ENCODE data around the gene GM2A.

GM2A gene

GRCh38 chr5:151252762-151253604, at the start of gene GM2A:
Gene GM2A (plus strand): TSS chr5:151253185. CDS start chr5:151253217, 32 bp downstream.
- peak; percentile 75 for DNase-seq

- DNase-seq: no peak
Measured at GRCh38 chr5:151204051-151204450, 48.9 kb upstream of the GM2A start.

GRCh38 chr5:151205411-151205810, 47.6 kb upstream of the GM2A start:
- no peak for DNase-seq

GRCh38 chr5:151208481-151208914, 44.5 kb upstream of the GM2A start:
- DNase-seq: no peak

GRCh38 chr5:151212406-151212798, 40.6 kb upstream of the GM2A start:
- no peak for DNase-seq

DNA sequence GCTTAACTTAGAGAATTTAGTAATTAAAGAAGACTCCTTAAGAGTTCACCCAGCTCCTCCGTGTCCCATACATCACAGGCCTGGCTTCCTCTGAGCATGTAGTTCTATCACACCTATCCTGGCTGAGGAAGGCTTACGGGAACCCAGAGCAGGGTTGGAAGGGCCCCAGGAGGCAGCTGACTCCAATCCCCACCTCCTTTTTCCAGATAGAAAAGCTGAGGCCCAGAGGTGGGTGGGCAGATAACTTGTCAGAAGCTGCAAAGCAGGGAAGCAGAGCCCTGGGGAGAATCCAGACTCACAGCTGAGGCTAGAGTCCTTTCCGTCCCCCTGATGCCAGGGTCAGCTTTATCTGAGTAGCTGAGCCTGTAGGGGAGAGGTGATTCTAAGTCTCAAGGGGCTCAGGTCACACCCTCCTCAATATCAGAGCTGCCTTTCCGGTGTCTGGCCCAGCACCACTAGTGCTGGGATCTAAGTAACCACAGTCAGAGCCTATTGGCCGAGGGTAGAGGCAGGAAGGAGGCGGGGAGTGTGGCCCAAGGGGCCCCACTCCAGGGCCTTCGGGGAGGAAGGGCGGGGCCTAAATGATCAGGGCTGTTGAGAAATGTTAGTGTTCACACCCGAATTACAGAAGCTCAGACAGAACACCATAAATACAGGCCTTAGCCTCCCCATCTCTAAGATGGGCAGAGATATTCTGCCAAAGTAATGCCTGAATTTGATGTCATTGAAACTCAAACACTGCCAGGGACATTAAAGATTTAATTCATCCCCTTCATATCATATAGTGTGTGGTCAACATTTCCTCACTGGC, 39.0 kb upstream of the GM2A start:
- no peak for DNase-seq

- no peak for DNase-seq
Measured at GRCh38 chr5:151214614-151215545, 38.1 kb upstream of the GM2A start.

- DNase-seq: no peak
Measured at GRCh38 chr5:151215546-151215880, 37.5 kb upstream of the GM2A start.

DNA sequence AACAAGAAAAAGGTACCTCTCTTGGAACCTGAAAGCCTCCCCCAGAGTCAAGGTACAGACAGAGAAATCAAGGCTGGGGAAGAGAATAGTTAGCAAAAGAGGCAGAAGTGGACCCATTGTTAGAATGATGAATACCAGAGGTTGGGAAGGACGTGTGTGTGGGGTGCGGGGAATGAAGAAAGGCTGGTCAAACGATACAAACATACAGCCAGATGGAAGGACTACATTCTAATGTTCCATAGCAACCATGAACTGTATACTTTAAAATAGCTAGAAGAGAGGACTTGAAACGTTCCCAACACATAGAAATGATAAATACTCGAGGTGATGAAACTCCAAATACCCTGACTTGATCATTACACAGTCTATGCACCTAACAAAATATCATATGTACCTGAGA, 36.2 kb upstream of the GM2A start:
- no peak for DNase-seq

DNA sequence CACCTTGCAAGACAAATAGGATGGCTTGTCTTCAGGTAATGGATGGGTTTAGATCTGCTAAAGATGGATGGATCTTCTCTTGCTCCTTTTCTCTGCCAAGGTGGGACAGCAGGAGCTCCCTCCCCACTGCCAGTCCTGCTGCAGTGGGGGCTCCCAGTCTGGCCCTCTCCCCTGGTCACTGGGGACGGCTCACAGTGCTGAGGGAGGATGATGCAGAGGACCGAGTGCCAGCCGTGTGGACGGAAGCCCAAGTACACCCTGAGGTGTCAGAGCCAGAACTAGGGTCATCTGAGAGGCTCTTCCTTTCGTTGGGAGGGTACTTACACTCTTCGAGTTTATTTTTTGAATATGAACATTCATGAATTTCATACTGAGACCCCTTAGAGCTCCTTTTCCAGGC, 34.8 kb upstream of the GM2A start:
- no peak for DNase-seq

DNA sequence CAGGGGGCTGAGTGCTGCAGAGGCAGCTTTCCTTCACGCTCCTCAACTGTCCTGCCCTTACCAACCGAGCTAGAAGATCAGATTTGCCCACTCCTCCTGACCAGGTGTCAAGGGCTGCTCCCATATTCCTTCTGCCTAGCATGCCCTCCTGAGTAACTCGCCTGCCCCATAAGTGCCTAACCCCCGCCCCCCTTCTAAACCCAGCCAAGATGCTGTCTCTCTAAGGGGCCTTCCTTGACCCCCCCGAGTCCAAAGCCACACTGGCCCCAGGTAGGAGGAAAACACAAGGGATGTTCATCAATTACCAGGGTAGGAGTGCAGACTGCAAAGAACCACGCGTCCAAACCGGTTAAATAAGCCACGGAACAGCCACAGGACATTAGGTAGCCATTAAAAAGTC, 33.8 kb upstream of the GM2A start:
- no peak for DNase-seq

DNA sequence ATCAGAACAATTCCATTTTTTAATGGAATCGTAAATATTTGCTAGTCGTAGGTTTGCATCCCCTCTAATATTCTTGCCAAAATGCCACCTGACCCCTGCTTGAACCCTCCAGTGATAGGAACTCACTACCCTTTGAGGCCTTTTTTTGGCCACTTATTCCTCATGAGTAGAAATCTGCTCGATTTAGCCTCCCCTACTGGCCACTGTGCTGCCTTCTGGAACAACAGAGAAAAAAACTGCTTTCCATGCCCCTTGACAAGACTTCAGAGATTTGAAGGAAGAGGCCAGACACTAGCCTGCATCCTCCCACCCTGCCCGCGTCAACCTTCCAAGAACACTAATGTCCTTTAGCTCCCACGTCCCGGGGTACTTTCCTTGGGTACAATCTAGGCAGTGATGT, 33.2 kb upstream of the GM2A start:
- DNase-seq: no peak

- DNase-seq: no peak
Measured at GRCh38 chr5:151221574-151221973, 31.4 kb upstream of the GM2A start.

DNA sequence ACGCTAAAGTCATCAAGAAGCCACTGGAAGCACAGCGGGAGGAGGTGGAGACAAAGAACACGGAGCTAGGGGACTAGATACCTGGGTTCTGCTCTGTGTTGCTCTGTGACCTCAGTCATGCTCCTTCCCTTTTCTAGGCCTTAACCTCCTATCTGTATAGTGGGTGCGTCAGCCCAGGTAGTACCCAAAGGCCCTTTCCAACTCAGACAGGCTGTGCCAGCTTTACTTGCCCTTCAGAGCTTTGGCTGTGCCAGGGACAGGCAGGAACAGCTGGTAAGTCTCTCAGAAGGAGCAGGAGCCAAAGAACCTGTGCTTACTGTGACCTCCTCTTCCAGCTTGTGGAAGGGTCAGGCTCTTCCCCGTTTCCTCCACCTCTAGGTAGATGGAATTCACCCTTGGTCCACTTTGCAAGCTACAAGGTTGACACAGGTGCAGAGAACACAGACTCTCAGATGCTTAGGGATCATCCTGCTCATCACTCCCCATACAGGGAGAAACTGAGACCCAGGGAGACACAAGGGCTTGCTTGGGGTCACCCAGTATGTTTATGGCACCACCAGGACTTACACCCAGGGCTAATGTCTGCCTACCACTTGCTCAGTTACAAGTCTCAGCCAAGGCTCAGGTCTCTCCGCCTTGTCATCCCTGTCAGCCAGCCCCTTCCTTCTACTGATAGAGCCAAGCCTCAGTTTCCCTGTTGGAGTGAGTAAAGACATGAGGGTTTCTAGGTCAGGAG, 30.8 kb upstream of the GM2A start:
- no peak for DNase-seq

- DNase-seq: no peak
Measured at GRCh38 chr5:151222790-151223446, 30.1 kb upstream of the GM2A start.

DNA sequence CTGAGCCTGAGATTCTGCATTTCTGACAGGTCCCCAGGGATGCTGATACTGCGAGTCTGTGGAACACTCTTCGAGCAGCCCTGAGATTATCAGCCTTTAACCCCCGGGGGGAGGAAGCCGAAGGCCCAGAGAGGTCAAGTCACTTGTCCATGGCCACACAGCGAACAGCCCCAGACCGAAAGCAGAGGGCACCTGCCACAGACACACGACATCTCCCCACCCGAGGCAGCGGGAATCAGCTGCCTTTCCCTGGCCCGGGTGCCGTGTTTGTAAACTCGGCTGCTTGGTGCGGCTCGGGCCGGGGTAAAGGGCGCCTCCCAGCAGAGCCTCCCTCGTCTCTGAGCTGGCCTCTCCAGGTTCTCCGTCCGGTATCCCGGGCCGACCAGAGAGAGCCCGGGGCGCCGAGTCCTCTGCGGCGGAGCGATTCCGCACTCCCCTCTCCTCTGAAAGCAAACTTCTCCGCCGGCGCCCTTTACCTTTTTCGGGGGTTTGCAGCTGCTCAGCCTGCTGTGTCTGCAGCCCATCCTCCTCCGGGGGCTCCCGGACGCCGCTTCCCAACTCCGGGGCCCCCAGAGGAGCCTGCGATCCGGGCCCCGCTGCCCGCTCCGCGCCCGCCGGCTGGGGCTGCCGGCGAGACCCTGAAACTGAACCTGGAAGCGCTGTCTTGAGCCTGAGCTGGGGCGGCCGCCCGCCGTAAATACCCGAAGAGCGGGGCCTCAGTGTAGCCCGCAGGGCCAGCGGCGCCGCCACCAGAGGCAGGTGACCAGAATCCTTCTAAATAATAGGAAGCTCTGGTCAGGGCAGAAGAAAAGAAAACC, 29.3 kb upstream of the GM2A start, which contains the start of gene CCDC69:
TSS of gene CCDC69 (minus strand) at position 646 of the 818 bp plus-strand sequence. CDS start at position 524, 122 bp downstream.
- DNase-seq: no peak

GRCh38 chr5:151224372-151224771, 28.6 kb upstream of the GM2A start:
- no peak for DNase-seq

DNA sequence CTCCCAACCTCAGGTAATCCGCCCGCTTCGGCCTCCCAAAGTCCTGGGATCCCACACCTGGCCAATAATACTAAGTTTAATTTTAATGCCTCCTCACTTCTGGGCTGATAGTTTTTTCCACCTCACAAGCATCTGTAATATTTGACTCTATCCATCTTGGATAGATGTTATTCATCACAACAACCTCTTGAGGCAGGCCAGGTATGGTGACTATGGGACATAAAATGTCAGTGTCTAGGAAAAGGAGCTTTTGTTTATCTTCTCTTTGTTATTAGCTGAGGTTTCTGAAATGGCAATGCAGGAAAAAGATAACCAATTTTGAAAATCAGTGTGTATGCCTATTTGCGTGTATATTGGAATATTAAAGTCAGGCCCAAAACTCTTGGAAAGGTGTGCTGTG, 27.9 kb upstream of the GM2A start:
- no peak for DNase-seq

DNA sequence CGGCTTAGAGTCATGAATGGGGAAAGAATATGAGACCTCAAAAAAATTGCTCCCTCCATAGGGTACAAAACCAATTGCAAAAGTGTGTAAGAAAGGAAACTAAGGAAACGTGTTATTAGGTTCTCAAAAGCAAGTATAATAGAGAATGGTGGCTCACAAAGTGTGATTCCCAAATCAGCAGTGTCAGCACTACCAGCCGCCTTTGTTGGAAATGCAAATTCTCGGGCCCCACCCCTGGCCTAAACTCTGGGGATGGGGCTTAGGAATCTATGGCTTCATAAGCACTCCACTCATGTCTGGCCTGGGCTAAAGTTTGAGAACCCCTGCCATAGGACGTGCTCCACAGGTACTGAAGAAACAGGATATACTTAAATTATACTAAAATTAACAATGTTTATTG, 27.5 kb upstream of the GM2A start:
- DNase-seq: no peak

GRCh38 chr5:151227918-151228447, 25.0 kb upstream of the GM2A start:
- DNase-seq: no peak
